Amniotic epithelial cell (primary cell): ENCODE results near the gene MIEF1.

Experiments
- DNase-seq: peaks from one replicate; pipeline ENCODE4 v3.0.0-alpha.2; 2010; ENCODE audit warnings: low read depth

MIEF1 gene

DNA sequence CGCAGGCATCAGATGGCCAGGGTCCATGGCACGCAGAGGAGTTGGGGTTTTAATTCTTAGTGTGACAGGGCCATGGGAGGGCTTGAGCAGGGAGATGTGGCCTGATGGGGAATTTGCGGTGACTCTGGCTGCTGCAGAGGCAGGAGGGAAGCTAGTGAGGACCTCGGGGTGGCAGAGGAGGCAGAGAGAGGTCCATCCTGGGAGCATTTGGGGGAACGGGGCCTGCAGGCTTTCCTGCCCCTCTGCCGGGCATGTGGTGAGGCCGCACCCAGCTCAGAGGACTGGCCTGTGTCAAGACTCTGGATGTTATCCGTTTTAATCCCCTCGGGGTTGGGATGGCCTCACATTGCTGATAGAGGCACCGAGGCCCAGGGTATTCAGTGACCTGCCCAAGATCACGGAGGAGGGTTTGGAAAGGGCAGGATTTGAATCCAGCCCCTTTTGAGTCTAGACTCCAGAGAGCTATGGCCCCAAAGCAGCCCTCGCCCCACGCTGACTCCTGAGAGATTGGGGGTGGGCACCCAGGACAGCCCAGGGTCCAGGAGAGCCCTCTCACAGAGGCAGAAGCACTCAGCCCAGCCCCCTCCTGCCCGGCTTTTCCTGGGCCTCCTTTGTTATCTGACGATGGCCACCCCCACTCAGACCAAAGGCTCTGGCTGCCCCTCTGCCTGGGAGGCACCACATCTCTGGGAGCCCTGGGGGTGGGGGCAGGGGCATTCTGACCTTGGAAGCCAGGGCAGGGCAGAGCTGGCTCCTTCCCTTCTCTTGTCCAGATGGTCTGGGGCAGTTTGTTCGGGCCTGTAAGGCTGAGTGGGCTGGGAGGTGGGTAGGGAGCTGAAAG is 31.4 kb upstream of the MIEF1 start:
- peak; percentile 29 for DNase-seq

DNA sequence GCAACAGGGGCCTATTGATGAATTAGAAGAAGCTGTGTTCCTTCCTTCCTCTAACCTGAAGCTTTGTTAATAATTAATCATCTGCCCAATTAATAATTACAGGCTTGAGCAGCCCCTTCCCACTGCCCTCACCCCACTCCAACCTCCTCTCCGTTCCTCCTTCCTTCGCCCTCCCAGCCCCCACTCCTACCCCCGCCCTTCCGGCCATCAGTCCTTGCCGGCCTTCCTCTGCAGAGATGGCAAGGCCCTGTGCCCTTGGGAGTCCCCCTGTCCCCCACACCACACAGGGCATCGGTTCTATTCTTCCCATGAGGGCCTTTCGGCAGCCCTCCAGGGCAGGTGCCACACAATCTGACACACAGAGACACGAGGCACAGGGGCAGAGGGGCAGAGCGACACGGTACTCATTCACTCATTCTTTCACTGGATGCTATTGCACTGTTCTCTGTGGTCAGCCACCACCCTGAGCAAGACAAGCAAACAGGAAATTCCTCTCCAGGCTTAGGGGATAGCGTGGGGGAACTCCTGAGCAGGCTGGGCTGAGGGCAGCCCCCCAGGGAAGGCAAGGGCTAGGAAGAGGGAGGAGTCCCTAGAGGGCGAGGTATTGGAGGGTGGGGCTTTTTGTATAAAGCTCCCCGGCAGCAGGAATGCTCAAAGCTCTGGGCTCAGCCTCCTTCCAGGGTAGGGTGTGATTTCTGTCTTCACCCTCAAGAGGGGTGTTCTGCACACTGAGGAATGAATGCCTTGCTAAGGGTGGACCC is 30.5 kb upstream of the MIEF1 start:
- DNase-seq, result peak; percentile 61

DNA sequence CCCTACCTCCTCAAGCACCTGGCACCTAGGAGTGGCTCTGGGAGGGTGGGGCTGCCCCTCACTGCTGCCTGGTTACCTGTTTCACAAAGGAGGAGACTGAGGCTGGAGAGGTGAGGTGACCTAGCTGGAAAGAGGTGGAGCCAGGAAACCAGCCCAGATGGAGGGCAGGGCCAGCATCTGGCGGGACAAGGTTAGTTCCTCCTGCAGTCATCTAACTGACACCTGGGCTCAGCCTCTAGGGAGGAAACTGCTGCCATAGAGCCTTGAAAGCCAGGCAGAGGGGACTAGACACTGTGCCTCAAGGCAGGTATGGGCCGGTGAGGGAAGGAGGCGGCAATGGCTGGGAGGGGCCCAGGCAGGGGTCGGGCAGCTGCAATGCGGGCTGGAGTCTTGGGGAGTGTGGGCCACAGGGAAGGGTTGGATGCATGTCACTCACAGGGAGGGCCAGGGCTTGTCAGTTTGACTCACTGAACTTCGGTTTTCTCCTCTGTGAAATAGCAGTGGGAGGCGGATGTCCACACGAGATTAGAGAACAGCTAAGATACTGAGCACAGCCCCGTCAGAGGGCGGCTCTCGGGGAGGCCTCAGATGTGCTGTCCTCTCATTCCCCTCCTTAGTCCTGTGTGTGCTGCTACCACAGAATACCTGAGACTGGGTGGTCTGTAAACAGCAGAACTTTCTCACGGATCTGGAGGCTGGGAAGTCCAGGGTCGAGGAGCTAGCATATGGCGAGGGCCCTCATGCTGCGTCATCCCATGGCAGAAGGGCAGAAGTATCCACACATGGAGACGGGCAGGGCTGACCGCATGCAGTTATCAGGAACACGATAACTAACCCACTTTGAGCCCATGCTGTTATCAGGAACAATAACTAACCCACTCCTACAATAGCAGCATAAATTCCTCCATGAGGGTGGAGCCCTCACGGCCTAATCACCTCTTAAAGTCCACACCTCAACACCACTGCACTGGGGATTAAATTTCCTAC is 29.2 kb upstream of the MIEF1 start:
- peak; percentile 92 for DNase-seq

DNA sequence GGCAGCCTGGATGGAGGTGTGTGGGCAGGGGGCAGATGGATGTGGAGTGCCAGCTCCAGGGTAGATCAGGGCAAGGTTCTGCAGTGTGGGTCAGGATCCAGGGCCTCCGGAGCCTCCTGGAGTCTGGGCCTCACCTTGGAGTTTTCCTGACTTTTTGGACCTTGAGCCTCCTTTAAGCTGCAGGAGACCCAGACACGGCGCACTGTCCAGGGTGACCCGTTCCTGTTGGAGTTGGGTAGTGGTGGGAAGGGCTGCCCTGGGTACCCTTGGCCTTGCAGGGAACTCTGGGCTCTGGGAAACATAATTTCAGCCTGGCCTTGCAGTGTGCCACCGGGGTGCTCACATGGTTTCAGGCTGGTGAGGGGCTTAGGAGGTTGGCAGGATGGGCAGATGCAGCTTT is 28.2 kb upstream of the MIEF1 start:
- DNase-seq, result no peak

DNA sequence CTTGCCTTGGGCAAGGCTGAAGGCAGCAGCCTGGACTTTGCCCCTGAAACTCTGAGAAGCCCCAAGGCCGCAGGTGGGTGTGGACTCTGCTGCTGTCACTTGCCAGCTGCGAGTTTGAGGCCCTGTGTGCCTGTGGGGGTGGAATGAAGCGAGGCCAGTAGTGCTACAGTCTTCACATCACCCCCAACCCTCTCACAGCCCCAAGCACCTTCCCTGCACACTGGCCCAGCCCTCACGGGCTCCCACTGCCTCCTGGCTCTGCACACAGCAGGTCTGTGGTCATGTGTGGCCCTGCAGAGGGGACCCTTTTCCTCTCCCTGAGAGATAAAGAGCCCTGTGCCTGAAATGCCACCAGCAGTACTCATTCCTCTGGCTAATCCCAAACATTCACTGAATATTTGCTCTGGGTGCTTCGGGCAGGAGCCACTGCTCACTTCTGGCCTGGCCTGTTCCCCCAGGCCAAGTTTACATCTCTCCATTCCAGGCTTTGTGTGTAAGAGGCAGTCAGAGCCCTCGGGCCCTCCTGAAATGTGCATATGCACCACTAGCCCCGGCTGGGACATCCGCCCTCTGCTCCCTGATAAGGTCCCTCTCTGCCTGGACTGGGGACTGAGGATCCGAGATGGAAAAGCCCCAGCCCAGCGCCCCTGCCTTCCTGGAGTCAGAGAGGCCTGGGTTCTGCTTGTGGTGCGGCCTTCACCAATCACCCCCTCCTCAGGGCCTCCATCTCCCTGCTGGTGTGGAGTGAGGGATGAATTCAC is 27.6 kb upstream of the MIEF1 start:
- DNase-seq, result no peak

DNA sequence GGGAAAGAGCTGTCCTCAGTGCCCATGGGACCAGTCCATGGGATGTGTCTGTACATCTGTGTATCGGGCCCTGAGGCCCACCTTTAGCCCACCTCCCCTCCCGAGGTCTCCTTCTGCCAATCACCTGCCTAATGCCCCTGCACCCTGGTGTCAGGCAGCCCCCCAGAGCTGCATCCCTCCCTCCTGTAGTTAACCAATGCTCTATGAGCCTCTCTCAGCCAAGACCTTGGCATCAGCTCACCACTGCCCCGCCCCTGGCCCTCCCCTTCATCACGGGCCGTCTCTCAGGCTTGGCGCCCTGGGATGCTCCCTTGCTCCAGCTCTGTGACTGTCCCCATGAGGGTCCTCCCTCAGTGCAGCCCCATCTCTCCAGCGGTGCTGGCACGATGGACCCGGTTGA is 26.8 kb upstream of the MIEF1 start:
- no peak for DNase-seq

DNA sequence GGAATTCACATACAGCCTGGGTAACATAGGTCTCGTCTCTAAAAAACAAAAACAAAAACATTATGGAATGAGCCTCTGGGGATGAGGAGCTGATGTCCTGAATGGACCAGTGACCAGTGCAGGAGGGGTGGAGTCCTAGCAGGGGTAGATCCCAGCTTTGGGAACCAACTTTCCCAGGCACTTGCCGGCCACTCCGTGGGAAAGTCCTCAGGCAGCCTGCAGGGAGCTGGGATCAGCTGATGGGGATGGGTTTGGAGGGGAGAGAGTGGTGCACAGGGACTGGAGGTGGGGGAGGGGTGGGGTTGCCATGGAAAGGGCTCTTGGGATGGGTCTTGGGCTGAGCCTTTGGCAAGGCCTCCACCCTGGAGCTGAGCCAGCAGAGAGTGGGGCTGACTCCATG is 26.2 kb upstream of the MIEF1 start:
- DNase-seq, result no peak

DNA sequence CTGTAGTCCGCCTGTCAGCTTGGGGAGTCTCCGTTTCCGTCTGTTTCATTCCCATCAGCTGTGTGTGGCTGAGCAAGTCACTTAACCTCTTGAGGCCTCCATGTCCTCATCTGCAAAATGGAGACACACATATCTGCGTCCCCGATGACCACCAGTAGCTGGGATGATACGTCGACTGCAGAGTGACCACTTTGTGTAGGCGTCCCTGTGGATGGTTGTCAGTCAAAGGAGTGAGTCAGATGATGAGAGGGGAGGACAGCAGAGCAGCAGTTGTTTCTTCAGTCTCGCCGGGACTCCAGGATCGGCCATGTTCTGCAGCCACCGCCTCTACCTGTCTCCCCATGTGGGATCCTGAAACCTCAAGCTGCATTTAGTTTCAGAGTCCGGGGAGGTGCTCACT is 25.4 kb upstream of the MIEF1 start:
- no peak for DNase-seq

DNA sequence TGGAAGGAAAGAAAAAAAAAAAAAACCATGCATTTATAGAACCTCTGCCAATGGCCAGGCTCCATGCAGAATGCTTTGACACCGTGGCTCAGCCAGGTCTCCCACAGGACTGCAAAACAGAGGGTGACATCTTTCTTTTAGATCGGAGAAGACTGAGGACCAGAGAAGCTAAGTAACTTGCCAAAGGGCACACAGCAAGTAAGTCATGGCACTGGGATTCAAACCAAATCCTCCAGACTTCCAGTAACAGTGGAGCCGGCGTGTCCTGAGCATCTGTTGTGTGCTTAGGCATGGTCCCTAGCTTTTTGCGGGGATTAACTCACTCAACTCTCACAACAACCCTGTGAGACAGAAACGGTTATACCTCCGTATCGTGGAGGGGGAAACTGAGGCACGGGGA is 24.5 kb upstream of the MIEF1 start:
- no peak for DNase-seq

DNA sequence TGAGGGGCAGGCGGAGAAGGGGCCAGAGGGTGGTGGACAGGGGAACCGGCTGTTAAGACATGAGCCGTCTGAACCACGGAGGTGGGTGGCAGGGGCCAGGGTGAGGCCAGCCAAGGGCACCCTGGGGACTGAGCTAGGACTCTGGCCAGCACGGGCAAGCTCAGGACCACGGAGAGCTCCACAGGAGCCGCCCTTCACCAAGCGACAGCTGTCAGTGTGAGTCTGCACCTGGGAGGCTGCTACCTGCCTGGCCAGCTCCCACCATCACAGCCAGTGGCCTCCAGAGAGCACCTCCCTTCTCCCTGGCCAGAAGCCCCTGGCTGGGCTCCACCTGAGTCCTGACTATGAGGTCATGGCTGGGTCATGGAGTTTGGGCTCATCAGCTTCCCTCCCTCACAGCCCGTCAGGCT is 23.6 kb upstream of the MIEF1 start:
- peak; percentile 19 for DNase-seq

DNA sequence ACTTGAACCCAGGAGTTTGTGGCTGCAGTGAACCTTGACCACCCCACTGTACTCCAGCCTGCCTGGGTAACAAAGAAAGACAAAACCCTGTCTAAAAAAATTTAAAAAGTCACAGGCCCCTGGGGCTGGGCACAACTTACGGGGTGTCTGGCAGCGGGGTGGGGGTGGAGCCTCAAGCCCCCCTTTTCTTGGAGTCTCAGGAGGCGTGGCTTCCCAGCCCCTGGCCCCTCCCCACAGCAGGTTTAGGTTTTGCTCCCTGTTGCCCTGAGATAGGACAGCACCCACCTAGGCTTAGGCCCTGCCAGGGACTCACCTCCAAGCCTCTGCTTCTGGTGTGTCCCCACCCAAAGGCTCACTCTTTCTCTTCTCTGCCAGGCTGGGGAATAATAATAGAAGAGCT is 22.8 kb upstream of the MIEF1 start:
- DNase-seq, result no peak

DNA sequence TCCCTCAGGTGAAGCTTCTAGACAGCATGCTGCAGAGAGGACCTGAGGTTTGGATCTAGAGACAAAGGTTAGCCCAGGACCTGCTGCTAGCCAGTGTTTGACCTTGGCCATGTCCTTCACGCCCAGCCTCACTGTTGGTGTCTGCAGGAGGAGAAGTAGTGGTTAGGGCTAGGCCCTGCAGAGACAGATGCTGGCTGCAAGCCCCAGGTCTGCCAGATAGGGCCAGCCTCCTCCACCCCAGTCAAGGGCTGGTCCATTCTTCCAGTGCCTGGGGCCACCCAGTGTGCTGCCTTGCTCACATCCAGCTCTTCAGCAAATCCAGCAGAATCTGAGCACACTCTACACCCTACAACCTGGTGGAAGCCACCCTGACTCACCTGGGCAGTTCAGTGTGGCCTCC is 21.5 kb upstream of the MIEF1 start:
- no peak for DNase-seq

DNA sequence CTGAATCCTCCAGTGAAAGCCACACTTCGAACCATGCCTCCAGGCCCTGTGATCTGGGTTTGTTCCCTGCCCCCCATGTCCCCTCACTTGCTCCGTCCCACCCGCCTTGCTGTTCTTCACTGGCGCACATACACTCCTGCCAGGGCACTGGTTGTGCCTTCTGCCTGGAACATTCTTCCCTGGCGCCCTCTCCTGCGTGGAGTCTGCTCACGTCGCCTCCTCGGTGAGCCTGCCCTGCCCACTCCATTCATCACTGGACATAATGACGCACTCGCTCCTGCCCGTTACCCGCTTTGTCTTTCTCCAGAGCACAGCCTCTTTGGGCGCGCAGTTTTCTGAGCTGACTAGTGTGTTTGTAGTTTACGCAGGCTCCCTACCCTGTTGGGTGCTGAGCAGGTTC is 21.0 kb upstream of the MIEF1 start:
- no peak for DNase-seq

DNA sequence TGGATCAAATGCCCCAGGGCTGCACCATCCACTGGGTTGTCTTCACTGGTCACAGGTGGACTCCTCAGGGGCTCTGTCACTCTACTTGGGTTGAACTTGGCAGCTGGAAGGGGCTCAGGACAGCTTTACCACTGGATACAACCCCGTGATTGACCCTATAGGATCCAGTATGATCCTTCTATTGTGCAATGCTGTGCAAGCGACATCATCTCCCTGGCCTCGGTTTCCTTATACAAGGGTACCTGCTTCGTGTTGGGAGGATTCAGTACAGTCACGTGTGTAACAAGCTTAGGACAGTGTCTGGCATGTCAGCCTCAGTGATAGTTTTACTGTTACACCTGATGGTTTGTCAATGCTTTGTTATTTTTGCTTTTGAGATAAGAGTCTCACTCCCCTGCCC is 20.5 kb upstream of the MIEF1 start:
- no peak for DNase-seq

DNA sequence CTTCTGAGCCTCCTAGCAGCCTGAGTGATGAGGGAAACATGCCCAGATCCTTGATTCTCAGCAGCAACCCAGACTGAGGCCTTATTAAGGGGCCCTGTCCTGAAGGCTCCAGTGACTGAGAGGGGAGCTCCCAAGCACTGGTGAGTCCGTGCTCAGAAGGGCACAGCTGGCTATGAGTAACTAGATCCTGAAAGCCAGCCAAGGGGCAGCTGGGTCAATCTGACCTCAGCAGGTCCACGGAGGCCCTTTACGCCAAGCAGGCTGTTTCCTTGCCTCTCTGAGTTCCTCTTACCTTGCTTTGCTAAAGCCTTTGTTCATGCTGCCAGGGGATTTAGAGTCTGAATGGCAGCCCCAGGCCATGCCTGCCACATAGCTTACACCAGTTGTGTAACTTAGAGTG is 19.3 kb upstream of the MIEF1 start:
- DNase-seq, result peak; percentile 56

DNA sequence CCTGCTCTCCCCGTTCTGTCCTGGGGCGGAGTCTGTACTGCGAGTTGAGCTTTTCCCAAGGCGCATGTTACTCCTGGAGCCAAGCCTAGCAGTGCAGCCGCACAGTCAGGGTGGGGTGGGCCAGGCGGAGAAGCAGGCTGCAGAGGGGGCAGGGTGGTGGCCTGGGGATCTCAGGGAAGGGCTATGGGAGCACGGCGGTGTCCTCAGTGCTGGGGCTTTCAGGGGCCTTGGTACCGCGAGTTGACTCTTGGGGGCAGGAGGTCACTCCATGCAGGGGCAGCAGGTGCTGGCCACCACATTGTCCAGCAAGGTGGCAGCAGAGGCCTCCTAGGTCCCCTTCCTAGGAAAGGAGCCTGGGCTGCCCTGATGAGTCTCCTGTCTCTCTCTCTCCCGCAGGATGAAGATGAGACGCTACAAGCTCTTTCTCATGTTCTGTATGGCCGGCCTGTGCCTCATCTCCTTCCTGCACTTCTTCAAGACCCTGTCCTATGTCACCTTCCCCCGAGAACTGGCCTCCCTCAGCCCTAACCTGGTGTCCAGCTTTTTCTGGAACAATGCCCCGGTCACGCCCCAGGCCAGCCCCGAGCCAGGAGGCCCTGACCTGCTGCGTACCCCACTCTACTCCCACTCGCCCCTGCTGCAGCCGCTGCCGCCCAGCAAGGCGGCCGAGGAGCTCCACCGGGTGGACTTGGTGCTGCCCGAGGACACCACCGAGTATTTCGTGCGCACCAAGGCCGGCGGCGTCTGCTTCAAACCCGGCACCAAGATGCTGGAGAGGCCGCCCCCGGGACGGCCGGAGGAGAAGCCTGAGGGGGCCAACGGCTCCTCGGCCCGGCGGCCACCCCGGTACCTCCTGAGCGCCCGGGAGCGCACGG is 14.9 kb upstream of the MIEF1 start:
- DNase-seq, result no peak

DNA sequence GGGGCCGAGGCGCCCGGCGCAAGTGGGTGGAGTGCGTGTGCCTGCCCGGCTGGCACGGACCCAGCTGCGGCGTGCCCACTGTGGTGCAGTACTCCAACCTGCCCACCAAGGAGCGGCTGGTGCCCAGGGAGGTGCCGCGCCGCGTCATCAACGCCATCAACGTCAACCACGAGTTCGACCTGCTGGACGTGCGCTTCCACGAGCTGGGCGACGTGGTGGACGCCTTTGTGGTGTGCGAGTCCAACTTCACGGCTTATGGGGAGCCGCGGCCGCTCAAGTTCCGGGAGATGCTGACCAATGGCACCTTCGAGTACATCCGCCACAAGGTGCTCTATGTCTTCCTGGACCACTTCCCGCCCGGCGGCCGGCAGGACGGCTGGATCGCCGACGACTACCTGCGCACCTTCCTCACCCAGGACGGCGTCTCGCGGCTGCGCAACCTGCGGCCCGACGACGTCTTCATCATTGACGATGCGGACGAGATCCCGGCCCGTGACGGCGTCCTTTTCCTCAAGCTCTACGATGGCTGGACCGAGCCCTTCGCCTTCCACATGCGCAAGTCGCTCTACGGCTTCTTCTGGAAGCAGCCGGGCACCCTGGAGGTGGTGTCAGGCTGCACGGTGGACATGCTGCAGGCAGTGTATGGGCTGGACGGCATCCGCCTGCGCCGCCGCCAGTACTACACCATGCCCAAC is 14.1 kb upstream of the MIEF1 start:
- DNase-seq, result no peak

DNA sequence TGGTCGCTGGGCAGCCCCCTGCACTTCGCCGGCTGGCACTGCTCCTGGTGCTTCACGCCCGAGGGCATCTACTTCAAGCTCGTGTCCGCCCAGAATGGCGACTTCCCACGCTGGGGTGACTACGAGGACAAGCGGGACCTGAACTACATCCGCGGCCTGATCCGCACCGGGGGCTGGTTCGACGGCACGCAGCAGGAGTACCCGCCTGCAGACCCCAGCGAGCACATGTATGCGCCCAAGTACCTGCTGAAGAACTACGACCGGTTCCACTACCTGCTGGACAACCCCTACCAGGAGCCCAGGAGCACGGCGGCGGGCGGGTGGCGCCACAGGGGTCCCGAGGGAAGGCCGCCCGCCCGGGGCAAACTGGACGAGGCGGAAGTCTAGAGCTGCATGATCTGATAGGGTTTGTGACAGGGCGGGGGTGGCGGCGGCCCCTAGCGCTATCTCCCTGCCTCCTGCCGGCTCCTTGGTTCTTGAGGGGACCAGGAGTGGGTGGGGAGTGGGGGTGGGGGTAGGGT is 13.5 kb upstream of the MIEF1 start:
- DNase-seq, result no peak
